ENCODE results near the gene SEMA4C.

Gene SEMA4C

GRCh38 chr2:96900237-96900636 lies 30.4 kb upstream of the SEMA4C start:
- Histone ChIP-seq H3K4me3 (ENCODE audit: low read length in 2 of 2) (no peak overlapping the region), H2BK120ac (ENCODE audit: low read depth, low read length) (no peak overlapping the region), H2BK15ac (ENCODE audit: low read length) (peak overlapping the region; percentile 1), H3K14ac (ENCODE audit: low read length) (no peak overlapping the region), H2AFZ (ENCODE audit: low read length) (no peak overlapping the region), H3K79me1 (ENCODE audit: low read depth, low read length) (no peaks in the 10 kb centered on the region), H3K9me3 (replicated peaks in 1 of 2; ENCODE audit: control insufficient read depth in 2 of 2, insufficient read depth in 1 of 2, low read depth in 1 of 2, low read length in 2 of 2) (no peaks in the 10 kb centered on the region), H3K18ac (ENCODE audit: low read length) (no peak overlapping the region), H3K23ac (ENCODE audit: low read depth, low read length, poor library complexity) (no peak overlapping the region), H3K4me1 (ENCODE audit: control insufficient read depth in 2 of 2, insufficient read depth in 1 of 2, low read depth in 1 of 2, low read length in 2 of 2) (peaks cover 4 to 11% of the 10 kb centered on the region in 2 donors), H3K27me3 (ENCODE audit: control insufficient read depth in 3 of 3, insufficient read depth in 3 of 3, low read depth in 1 of 3, low read length in 3 of 3) (peaks cover 0 to 10% (median 0%) of the 10 kb centered on the region in 3 experiments), H3K27ac (replicated peaks; ENCODE audit: low read length) (no peak overlapping the region), H2BK12ac (ENCODE audit: low read length) (peak overlapping the region; percentile 14), H3K36me3 (replicated peaks in 1 of 2; ENCODE audit: control insufficient read depth in 2 of 2, insufficient read depth in 2 of 2, low read length in 2 of 2) (no peaks in the 10 kb centered on the region), H2AK5ac (ENCODE audit: low read depth, low read length) (peak overlapping the region; percentile 16), H2BK5ac (ENCODE audit: low read length) (no peak overlapping the region), H3K4ac (ENCODE audit: low read length) (no peak overlapping the region), H3K4me2 (ENCODE audit: insufficient read depth, low read length, poor library complexity, severe bottlenecking) (no peak overlapping the region), H3K9ac (ENCODE audit: low read depth, low read length, poor library complexity) (no peak overlapping the region), H4K8ac (ENCODE audit: low read depth, low read length) (no peak overlapping the region), H4K91ac (ENCODE audit: low read depth, low read length, poor library complexity) (no peak overlapping the region)
- no CpG with 5 or more reads among the region's 10 CpGs for WGBS, 2 donors (ENCODE audit: extremely low coverage in 2 of 2, insufficient read length in 2 of 2, insufficient replicate concordance in 1 of 2)
- DNase-seq (ENCODE audit: low spot score): no peak

DNA sequence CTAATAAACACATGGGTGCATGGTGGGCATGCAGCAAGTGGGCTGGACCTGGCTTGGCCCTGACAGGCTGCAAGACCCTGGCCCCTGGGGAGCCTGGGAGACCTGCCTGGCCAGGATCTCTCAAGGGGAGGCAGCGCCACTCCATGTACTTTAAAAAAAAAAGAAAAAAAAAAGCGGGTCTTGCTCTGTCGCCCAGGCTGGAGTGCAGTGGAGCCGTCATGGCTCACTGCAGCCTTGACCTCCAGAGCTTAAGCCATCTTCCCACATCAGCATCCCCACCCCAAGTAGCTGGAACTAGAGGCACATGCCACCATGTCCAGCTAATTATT lies 29.5 kb upstream of the SEMA4C start:
- Histone ChIP-seq H3K27me3 (ENCODE audit: control insufficient read depth in 3 of 3, insufficient read depth in 3 of 3, low read depth in 1 of 3, low read length in 3 of 3) (peaks cover 0 to 11% (median 0%) of the 10 kb centered on the region in 3 experiments), H3K23ac (ENCODE audit: low read depth, low read length, poor library complexity) (no peak overlapping the region), H3K27ac (replicated peaks; ENCODE audit: low read length) (no peak overlapping the region), H3K14ac (ENCODE audit: low read length) (no peak overlapping the region), H2BK120ac (ENCODE audit: low read depth, low read length) (no peak overlapping the region), H3K9me3 (replicated peaks in 1 of 2; ENCODE audit: control insufficient read depth in 2 of 2, insufficient read depth in 1 of 2, low read depth in 1 of 2, low read length in 2 of 2) (no peaks in the 10 kb centered on the region), H2BK15ac (ENCODE audit: low read length) (no peak overlapping the region), H2BK5ac (ENCODE audit: low read length) (no peak overlapping the region), H2AFZ (ENCODE audit: low read length) (no peak overlapping the region), H3K4me1 (ENCODE audit: control insufficient read depth in 2 of 2, insufficient read depth in 1 of 2, low read depth in 1 of 2, low read length in 2 of 2) (peaks cover 4 to 11% of the 10 kb centered on the region in 2 donors), H3K4ac (ENCODE audit: low read length) (no peak overlapping the region), H4K91ac (ENCODE audit: low read depth, low read length, poor library complexity) (peak overlapping the region; percentile 35), H3K18ac (ENCODE audit: low read length) (no peak overlapping the region), H2AK5ac (ENCODE audit: low read depth, low read length) (peak overlapping the region; percentile 28), H3K9ac (ENCODE audit: low read depth, low read length, poor library complexity) (no peak overlapping the region), H2BK12ac (ENCODE audit: low read length) (no peak overlapping the region), H4K8ac (ENCODE audit: low read depth, low read length) (no peak overlapping the region), H3K4me3 (ENCODE audit: low read length in 2 of 2) (no peak overlapping the region), H3K79me1 (ENCODE audit: low read depth, low read length) (no peaks in the 10 kb centered on the region), H3K4me2 (ENCODE audit: insufficient read depth, low read length, poor library complexity, severe bottlenecking) (no peak overlapping the region), H3K36me3 (replicated peaks in 1 of 2; ENCODE audit: control insufficient read depth in 2 of 2, insufficient read depth in 2 of 2, low read length in 2 of 2) (no peaks in the 10 kb centered on the region)
- DNase-seq (ENCODE audit: low spot score): no peak
- no CpG with 5 or more reads among the region's 4 CpGs for WGBS, 2 donors (ENCODE audit: extremely low coverage in 2 of 2, insufficient read length in 2 of 2, insufficient replicate concordance in 1 of 2)

DNA sequence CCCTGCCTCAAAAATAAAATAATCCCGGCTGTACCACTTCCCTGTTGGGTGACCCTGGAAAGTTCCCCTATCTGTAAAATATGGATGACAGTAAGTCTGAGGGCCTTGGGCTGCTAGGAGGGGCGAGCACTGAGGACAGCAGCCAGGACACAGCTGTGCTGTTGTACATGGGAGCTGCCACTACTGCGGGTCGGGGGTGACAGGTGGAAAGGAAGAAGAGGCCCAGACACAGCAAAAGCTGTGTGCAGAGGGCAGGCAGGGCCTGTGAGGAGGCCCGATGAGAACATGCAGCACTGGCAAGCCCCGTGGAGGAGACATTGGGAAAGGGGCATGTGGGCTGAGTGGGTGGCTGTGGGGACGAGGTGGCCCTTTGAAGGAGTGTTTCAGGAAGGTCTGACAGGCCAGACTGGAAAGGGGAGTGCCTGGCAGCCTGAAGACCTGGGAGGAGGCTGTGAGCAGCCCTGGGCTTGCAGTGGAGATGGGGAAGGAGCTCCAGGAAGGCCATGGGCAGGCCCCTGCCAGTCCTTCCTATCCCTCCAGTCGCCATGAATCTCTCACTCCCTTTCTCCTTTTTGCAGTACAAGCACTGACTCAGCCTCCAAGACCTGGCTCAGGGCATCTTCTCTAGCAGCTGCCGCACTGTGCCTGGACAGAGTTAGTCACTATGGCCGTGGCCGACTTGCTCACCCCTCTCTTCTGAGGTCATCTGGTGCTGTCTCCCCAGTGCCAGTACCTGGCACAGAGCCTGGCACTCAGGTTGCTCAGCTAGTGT lies 28.9 kb upstream of the SEMA4C start:
- no peaks in the 10 kb centered on the region for H3K79me1 ChIP-seq (ENCODE audit: low read depth, low read length)
- H3K4me1 ChIP-seq (ENCODE audit: control insufficient read depth in 2 of 2, insufficient read depth in 1 of 2, low read depth in 1 of 2, low read length in 2 of 2): peaks cover 4 to 11% of the 10 kb centered on the region in 2 donors
- no CpG with 5 or more reads among the region's 11 CpGs for WGBS, 2 donors (ENCODE audit: extremely low coverage in 2 of 2, insufficient read length in 2 of 2, insufficient replicate concordance in 1 of 2)
- H4K91ac ChIP-seq (ENCODE audit: low read depth, low read length, poor library complexity): peak overlapping the region; percentile 35
- no peaks in the 10 kb centered on the region for H3K36me3 ChIP-seq (replicated peaks in 1 of 2; ENCODE audit: control insufficient read depth in 2 of 2, insufficient read depth in 2 of 2, low read length in 2 of 2)
- H2BK5ac ChIP-seq (ENCODE audit: low read length): no peak overlapping the region
- H3K18ac ChIP-seq (ENCODE audit: low read length): peak overlapping the region; percentile 74
- H2BK120ac ChIP-seq (ENCODE audit: low read depth, low read length): no peak overlapping the region
- H3K14ac ChIP-seq (ENCODE audit: low read length): peak overlapping the region; percentile 4
- no peak overlapping the region for H3K23ac ChIP-seq (ENCODE audit: low read depth, low read length, poor library complexity)
- DNase-seq (ENCODE audit: low spot score): no peak
- H4K8ac ChIP-seq (ENCODE audit: low read depth, low read length): no peak overlapping the region
- peaks cover 0 to 11% (median 0%) of the 10 kb centered on the region in 3 experiments for H3K27me3 ChIP-seq (ENCODE audit: control insufficient read depth in 3 of 3, insufficient read depth in 3 of 3, low read depth in 1 of 3, low read length in 3 of 3)
- no peak overlapping the region for H2AFZ ChIP-seq (ENCODE audit: low read length)
- peak overlapping the region; percentile 5 for H3K4ac ChIP-seq (ENCODE audit: low read length)
- no peak overlapping the region for H3K27ac ChIP-seq (replicated peaks; ENCODE audit: low read length)
- no peak overlapping the region for H2BK12ac ChIP-seq (ENCODE audit: low read length)
- H2BK15ac ChIP-seq (ENCODE audit: low read length): peak overlapping the region; percentile 38
- H2AK5ac ChIP-seq (ENCODE audit: low read depth, low read length): peak overlapping the region; percentile 28
- no peaks in the 10 kb centered on the region for H3K9me3 ChIP-seq (replicated peaks in 1 of 2; ENCODE audit: control insufficient read depth in 2 of 2, insufficient read depth in 1 of 2, low read depth in 1 of 2, low read length in 2 of 2)
- H3K4me3 ChIP-seq (ENCODE audit: low read length in 2 of 2): no peak overlapping the region
- no peak overlapping the region for H3K9ac ChIP-seq (ENCODE audit: low read depth, low read length, poor library complexity)
- H3K4me2 ChIP-seq (ENCODE audit: insufficient read depth, low read length, poor library complexity, severe bottlenecking): no peak overlapping the region

- WGBS, 2 donors (ENCODE audit: extremely low coverage in 2 of 2, insufficient read length in 2 of 2, insufficient replicate concordance in 1 of 2): no CpG with 5 or more reads among the region's 8 CpGs
- Histone ChIP-seq H3K4me1 (ENCODE audit: control insufficient read depth in 2 of 2, insufficient read depth in 1 of 2, low read depth in 1 of 2, low read length in 2 of 2) (peaks cover 4 to 11% of the 10 kb centered on the region in 2 donors), H3K27ac (replicated peaks; ENCODE audit: low read length) (no peak overlapping the region)
Measured at GRCh38 chr2:96898135-96898505, 28.2 kb upstream of the SEMA4C start.

More at GRCh38 chr2:96898135-96898505, 28.2 kb upstream of the SEMA4C start:
- Histone ChIP-seq H2BK120ac (ENCODE audit: low read depth, low read length) (no peak overlapping the region), H2BK5ac (ENCODE audit: low read length) (no peak overlapping the region), H3K27me3 (ENCODE audit: control insufficient read depth in 3 of 3, insufficient read depth in 3 of 3, low read depth in 1 of 3, low read length in 3 of 3) (peaks cover 0 to 11% (median 0%) of the 10 kb centered on the region in 3 experiments), H3K23ac (ENCODE audit: low read depth, low read length, poor library complexity) (no peak overlapping the region), H3K4me3 (ENCODE audit: low read length in 2 of 2) (no peak overlapping the region), H3K4ac (ENCODE audit: low read length) (no peak overlapping the region), H3K9me3 (replicated peaks in 1 of 2; ENCODE audit: control insufficient read depth in 2 of 2, insufficient read depth in 1 of 2, low read depth in 1 of 2, low read length in 2 of 2) (no peaks in the 10 kb centered on the region), H4K8ac (ENCODE audit: low read depth, low read length) (no peak overlapping the region), H3K9ac (ENCODE audit: low read depth, low read length, poor library complexity) (no peak overlapping the region), H3K4me2 (ENCODE audit: insufficient read depth, low read length, poor library complexity, severe bottlenecking) (no peak overlapping the region), H2AK5ac (ENCODE audit: low read depth, low read length) (no peak overlapping the region), H3K18ac (ENCODE audit: low read length) (no peak overlapping the region), H2AFZ (ENCODE audit: low read length) (no peak overlapping the region), H3K79me1 (ENCODE audit: low read depth, low read length) (no peaks in the 10 kb centered on the region), H3K36me3 (replicated peaks in 1 of 2; ENCODE audit: control insufficient read depth in 2 of 2, insufficient read depth in 2 of 2, low read length in 2 of 2) (no peaks in the 10 kb centered on the region), H2BK12ac (ENCODE audit: low read length) (no peak overlapping the region), H3K14ac (ENCODE audit: low read length) (no peak overlapping the region), H4K91ac (ENCODE audit: low read depth, low read length, poor library complexity) (no peak overlapping the region), H2BK15ac (ENCODE audit: low read length) (no peak overlapping the region)
- no peak for DNase-seq (ENCODE audit: low spot score)
